IMR-90 (cell line): ENCODE data around the gene SOBP. TPM values are rescaled to one million over a fixed set of nuclear protein-coding genes. Genes with fewer than 3 reads are reported as not detected.

ENCODE experiments used
- ATAC-seq: fragments of 200-7000 bp; cut with Tn5 transposase; 2 replicates; pipeline ENCODE4 v1.9.1; 2020; ENCODE audit warnings: low read depth, mild to moderate bottlenecking, moderate library complexity
- BruUV-seq: library from RNA; stranded (reverse); fragments of 400-500 nt; replicated peaks from 2 replicates; lab custom pipeline; 2021; lab: Mats Ljungman, UMichigan
- CTCF ChIA-PET: fragments of 300-600 bp; formaldehyde crosslinking; extraction: SDS; loops from one replicate; lab custom pipeline; 2021; ENCODE audit warnings: antibody characterized with exemption; lab: Yijun Ruan, JAX
- POLR2A ChIA-PET: fragments of 300-600 bp; sonication (Branson Sonifier 250); formaldehyde crosslinking; loops from one replicate; lab custom pipeline; 2022; ENCODE audit warnings: antibody characterized with exemption; ENCODE audit not compliant: unreplicated experiment; lab: Charles Lee
- DNase-seq: peaks from one replicate; pipeline ENCODE4 v3.0.0; 2013
- H2AFZ ChIP-seq: replicated peaks from 2 replicates; pipeline ENCODE3; 2013; ENCODE audit warnings: low read length, mild to moderate bottlenecking; ENCODE audit not compliant: poor library complexity
- H2AK5ac ChIP-seq: 2 replicates; pipeline ENCODE4 v1.6.1; 2013; ENCODE audit warnings: low read depth, low read length, inconsistent platforms
- H2AK9ac ChIP-seq: replicated peaks from 2 replicates; pipeline ENCODE3; 2013; ENCODE audit warnings: mild to moderate bottlenecking, low read depth, low read length, moderate library complexity; ENCODE audit not compliant: poor library complexity
- H2BK120ac ChIP-seq: 2 replicates; pipeline ENCODE4 v1.6.1; 2013; ENCODE audit warnings: low read depth, low read length, inconsistent platforms
- H2BK15ac ChIP-seq: 3 replicates; pipeline ENCODE4 v1.6.1; 2013; ENCODE audit warnings: low read depth, low read length, inconsistent platforms
- H2BK20ac ChIP-seq: 2 replicates; pipeline ENCODE4 v1.6.1; 2013; ENCODE audit warnings: low read depth, mild to moderate bottlenecking, inconsistent platforms, low read length, moderate library complexity
- H2BK5ac ChIP-seq: 2 replicates; pipeline ENCODE4 v1.6.1; 2013; ENCODE audit warnings: mild to moderate bottlenecking, low read depth, low read length, inconsistent platforms; ENCODE audit not compliant: poor library complexity, severe bottlenecking
- H3K14ac ChIP-seq: replicated peaks from 2 replicates; pipeline ENCODE4 v1.6.1; 2013; ENCODE audit warnings: low read depth, low read length, inconsistent platforms
- H3K18ac ChIP-seq: 2 replicates; pipeline ENCODE4 v1.6.1; 2013; ENCODE audit warnings: low read depth, low read length, control low read depth
- H3K23ac ChIP-seq: 2 replicates; pipeline ENCODE4 v1.6.1; 2013; ENCODE audit warnings: low read depth, low read length, inconsistent platforms
- H3K27ac ChIP-seq: 2 replicates; pipeline ENCODE4 v1.5.1; 2013; ENCODE audit warnings: mild to moderate bottlenecking, control low read depth, low read length; ENCODE audit not compliant: insufficient read depth
- H3K27me3 ChIP-seq: 2 replicates; pipeline ENCODE4 v1.6.1; 2013; ENCODE audit warnings: low read length; ENCODE audit not compliant: control insufficient read depth, insufficient read depth
- H3K36me3 ChIP-seq: 2 replicates; pipeline ENCODE4 v1.6.1; 2013; ENCODE audit warnings: low read length, mixed read lengths; ENCODE audit not compliant: control insufficient read depth, insufficient read depth
- H3K4ac ChIP-seq: 2 replicates; pipeline ENCODE4 v1.6.1; 2013; ENCODE audit warnings: low read depth, low read length, inconsistent platforms
- H3K4me1 ChIP-seq: 2 replicates; pipeline ENCODE4 v1.6.1; 2013; ENCODE audit warnings: low read length, mixed read lengths; ENCODE audit not compliant: control insufficient read depth, insufficient read depth
- H3K4me2 ChIP-seq: 2 replicates; pipeline ENCODE4 v1.6.1; 2013; ENCODE audit warnings: low read depth, mild to moderate bottlenecking, control low read depth, low read length, moderate library complexity
- H3K4me3 ChIP-seq: 2 replicates; pipeline ENCODE4 v1.5.1; 2013; ENCODE audit warnings: low read depth, mild to moderate bottlenecking, control low read depth, low read length, moderate library complexity; ENCODE audit not compliant: insufficient read depth
- H3K56ac ChIP-seq: 2 replicates; pipeline ENCODE4 v1.6.1; 2013; ENCODE audit warnings: low read length, inconsistent platforms; ENCODE audit not compliant: insufficient read depth; ENCODE audit errors: extremely low read depth
- H3K79me1 ChIP-seq, 2 experiments: 2 replicates each; pipeline ENCODE4 v1.6.1; 2013; ENCODE audit warnings: low read length in 2 of 2, inconsistent platforms in 1 of 2, low read depth in 1 of 2
- H3K9ac ChIP-seq: 2 replicates; pipeline ENCODE4 v1.6.1; 2013; ENCODE audit warnings: low read depth, low read length, control low read depth
- H3K9me1 ChIP-seq: 2 replicates; pipeline ENCODE4 v1.6.1; 2013; ENCODE audit warnings: low read length, inconsistent platforms; ENCODE audit not compliant: insufficient read depth
- H3K9me3 ChIP-seq: 2 replicates; pipeline ENCODE4 v1.6.1; 2013; ENCODE audit warnings: low read length; ENCODE audit not compliant: control insufficient read depth, insufficient read depth
- H4K20me1 ChIP-seq: 2 replicates; pipeline ENCODE4 v1.6.1; 2013; ENCODE audit warnings: low read length, inconsistent platforms; ENCODE audit not compliant: insufficient read depth
- H4K5ac ChIP-seq: 2 replicates; pipeline ENCODE4 v1.6.1; 2013; ENCODE audit warnings: mild to moderate bottlenecking, low read depth, low read length, control low read depth
- H4K8ac ChIP-seq, 2 experiments: 2 replicates each; pipeline ENCODE4 v1.6.1; 2013; ENCODE audit warnings: low read depth in 2 of 2, low read length in 2 of 2, control low read depth in 1 of 2, inconsistent platforms in 1 of 2
- H4K91ac ChIP-seq: 2 replicates; pipeline ENCODE4 v1.6.1; 2013; ENCODE audit warnings: low read depth, low read length, inconsistent platforms; ENCODE audit not compliant: insufficient read depth
- MXI1 ChIP-seq: IDR thresholded peaks from 2 replicates; pipeline ENCODE4 v1.6.1; 2012; ENCODE audit warnings: low read depth, mild to moderate bottlenecking, low read length, moderate library complexity, borderline replicate concordance
- NFE2L2 ChIP-seq: fragments of 150-350 bp; IDR thresholded peaks from 2 replicates; pipeline ENCODE4 v1.6.1; 2016; ENCODE audit warnings: low read depth, mild to moderate bottlenecking, low read length
- POLR2A ChIP-seq: IDR thresholded peaks from 2 replicates; pipeline ENCODE4 v1.6.1; 2012; ENCODE audit warnings: mild to moderate bottlenecking, low read depth, low read length
- SMC3 ChIP-seq: fragments of 150-350 bp; IDR thresholded peaks from 2 replicates; pipeline ENCODE4 v1.6.1; 2016; ENCODE audit warnings: low read depth, mild to moderate bottlenecking, antibody characterized with exemption, low read length, moderate library complexity
- WGBS, 2 experiments: methylation state at CpG; one replicate each; pipeline versions ENCODE4 v1.1.5 to v1.1.7; 2013; ENCODE audit warnings: missing lambda C conversion rate in 2 of 2; ENCODE audit not compliant: insufficient read length in 1 of 2; ENCODE audit errors: extremely low coverage in 2 of 2; 5-methylcytosine and 5-hydroxymethylcytosine counted together
- dilution Hi-C: fragments of 300-500 bp; cut with HindIII; formaldehyde crosslinking; loops from one replicate; pipeline ENCODE4 v1.14.3; 2018; ENCODE audit warnings: low sequenced_read_pairs; ENCODE audit not compliant: unreplicated experiment
- in situ Hi-C: fragments of 300-500 bp; cut with MboI; formaldehyde crosslinking; loops from 3 replicates; pipeline ENCODE4 v1.14.3; 2019; ENCODE audit warnings: low sequenced_read_pairs, inconsistent platforms, mixed read lengths
- intact Hi-C: fragments of 100-400 bp; cut with micrococcal nuclease; formaldehyde crosslinking; loops from 2 replicates; pipeline ENCODE4 v1.10.0; 2022
- polyA plus RNA-seq, 3 experiments: library from polyadenylated mRNA; depleted of rRNA; stranded (reverse); fragments of >200 nt; gene quantifications; 2 replicates each; pipeline ENCODE4 v1.2.3, GENCODE V29; 2012; ENCODE audit warnings: low replicate concordance in 1 of 3
- total RNA-seq: library from RNA; depleted of rRNA; stranded (reverse); fragments of >200 nt; gene quantifications from 2 replicates; pipeline ENCODE4 v1.2.3, GENCODE V29; 2012
- TF ChIP-seq, protein P1 (sequence below): fragments of 150-350 bp; IDR thresholded peaks from 2 replicates; pipeline ENCODE4 v1.6.1; 2016; ENCODE audit warnings: low read depth, mild to moderate bottlenecking, low read length, moderate library complexity, borderline replicate concordance
- TF ChIP-seq, protein P2 (sequence below): conservative IDR thresholded peaks from 2 replicates; pipeline ENCODE4 v1.5.1; 2012; ENCODE audit warnings: mild to moderate bottlenecking, low read depth, low read length, improper control_type of control experiment

Gene SOBP
- total and polyA plus RNA-seq, 2 of the 4 experiments (the other 2 are of a cell fraction): 0.60 to 0.72 TPM

DNA sequence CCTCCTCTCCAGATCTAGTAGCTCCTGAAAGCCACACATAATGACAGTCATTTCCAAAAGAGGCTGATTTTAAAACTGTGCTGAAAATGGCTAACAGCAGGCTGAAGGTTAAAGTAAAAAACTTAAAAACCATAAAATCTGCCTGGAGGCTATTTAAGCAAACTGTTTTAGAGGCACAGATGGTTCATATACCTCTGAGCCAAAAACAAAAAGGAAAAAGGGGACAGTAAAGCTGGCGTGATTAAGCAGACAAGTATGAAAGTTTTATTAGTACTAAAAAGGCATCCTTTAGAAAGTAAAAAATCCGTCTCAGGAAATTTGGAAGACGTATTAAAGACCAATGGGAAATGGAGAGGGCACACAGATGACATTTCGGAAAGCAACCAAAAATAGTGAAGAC is 55.8 kb downstream of the SOBP start:
- H3K14ac ChIP-seq: no peak overlapping the region
- intact Hi-C loops (no loop called here), in situ Hi-C loops (no loop called here), dilution Hi-C loops (no loop called here)
- H3K79me1 ChIP-seq: no peaks in the 10 kb centered on the region
- no peaks in the 10 kb centered on the region for H3K9me3 ChIP-seq
- H2AFZ ChIP-seq: no peak overlapping the region
- H2AK9ac ChIP-seq: no peak overlapping the region
- TF ChIP-seq MXI1 (no peak), POLR2A (no peak), SMC3 (no peak), NFE2L2 (no peak)
- TF ChIP-seq, protein P1, sequence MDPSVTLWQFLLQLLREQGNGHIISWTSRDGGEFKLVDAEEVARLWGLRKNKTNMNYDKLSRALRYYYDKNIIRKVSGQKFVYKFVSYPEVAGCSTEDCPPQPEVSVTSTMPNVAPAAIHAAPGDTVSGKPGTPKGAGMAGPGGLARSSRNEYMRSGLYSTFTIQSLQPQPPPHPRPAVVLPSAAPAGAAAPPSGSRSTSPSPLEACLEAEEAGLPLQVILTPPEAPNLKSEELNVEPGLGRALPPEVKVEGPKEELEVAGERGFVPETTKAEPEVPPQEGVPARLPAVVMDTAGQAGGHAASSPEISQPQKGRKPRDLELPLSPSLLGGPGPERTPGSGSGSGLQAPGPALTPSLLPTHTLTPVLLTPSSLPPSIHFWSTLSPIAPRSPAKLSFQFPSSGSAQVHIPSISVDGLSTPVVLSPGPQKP: no peak
- TF ChIP-seq, protein P2, sequence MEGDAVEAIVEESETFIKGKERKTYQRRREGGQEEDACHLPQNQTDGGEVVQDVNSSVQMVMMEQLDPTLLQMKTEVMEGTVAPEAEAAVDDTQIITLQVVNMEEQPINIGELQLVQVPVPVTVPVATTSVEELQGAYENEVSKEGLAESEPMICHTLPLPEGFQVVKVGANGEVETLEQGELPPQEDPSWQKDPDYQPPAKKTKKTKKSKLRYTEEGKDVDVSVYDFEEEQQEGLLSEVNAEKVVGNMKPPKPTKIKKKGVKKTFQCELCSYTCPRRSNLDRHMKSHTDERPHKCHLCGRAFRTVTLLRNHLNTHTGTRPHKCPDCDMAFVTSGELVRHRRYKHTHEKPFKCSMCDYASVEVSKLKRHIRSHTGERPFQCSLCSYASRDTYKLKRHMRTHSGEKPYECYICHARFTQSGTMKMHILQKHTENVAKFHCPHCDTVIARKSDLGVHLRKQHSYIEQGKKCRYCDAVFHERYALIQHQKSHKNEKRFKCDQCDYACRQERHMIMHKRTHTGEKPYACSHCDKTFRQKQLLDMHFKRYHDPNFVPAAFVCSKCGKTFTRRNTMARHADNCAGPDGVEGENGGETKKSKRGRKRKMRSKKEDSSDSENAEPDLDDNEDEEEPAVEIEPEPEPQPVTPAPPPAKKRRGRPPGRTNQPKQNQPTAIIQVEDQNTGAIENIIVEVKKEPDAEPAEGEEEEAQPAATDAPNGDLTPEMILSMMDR: no peak
- DNase-seq (no peak), ATAC-seq (no peak)
- no peak overlapping the region for H3K27ac ChIP-seq
- no peak overlapping the region for H3K9ac ChIP-seq
- no peaks in the 10 kb centered on the region for H3K4me1 ChIP-seq
- no peak overlapping the region for H3K4ac ChIP-seq
- H3K56ac ChIP-seq: no peak overlapping the region
- no peak overlapping the region for H2AK5ac ChIP-seq
- H3K27me3 ChIP-seq: no peaks in the 10 kb centered on the region
- H3K23ac ChIP-seq: no peak overlapping the region
- no peak overlapping the region for H4K91ac ChIP-seq
- H2BK120ac ChIP-seq: no peak overlapping the region
- no peak overlapping the region for H3K4me3 ChIP-seq
- H4K8ac ChIP-seq: no peak overlapping the region
- no peak overlapping the region for H3K4me2 ChIP-seq
- CTCF ChIA-PET: no interaction called here
- H2BK15ac ChIP-seq: no peak overlapping the region
- no peak overlapping the region for H4K5ac ChIP-seq
- 88% methylated on average over 3 of the region's 4 CpGs; no CpG with 5 or more reads in 1 of the 2 experiments for WGBS, 2 experiments
- BruUV-seq: no TSS peak
- H2BK5ac ChIP-seq: no peak overlapping the region
- no peak overlapping the region for H2BK20ac ChIP-seq
- no peaks in the 10 kb centered on the region for H3K36me3 ChIP-seq
- no peaks in the 10 kb centered on the region for H4K20me1 ChIP-seq
- POLR2A ChIA-PET: no interaction called here
- no peaks in the 10 kb centered on the region for H3K9me1 ChIP-seq
- H3K18ac ChIP-seq: no peak overlapping the region
